ENCODE measurements around the gene SAMD14. TPM values are rescaled to one million over a fixed set of nuclear protein-coding genes. Genes with fewer than 3 reads are reported as not detected.
A peak's percentile ranks its signal among the peaks of the same experiment; 100 is the strongest.

SAMD14 gene
- total RNA-seq, 1 donor from 2014 or later, result 5.8 TPM

DNA sequence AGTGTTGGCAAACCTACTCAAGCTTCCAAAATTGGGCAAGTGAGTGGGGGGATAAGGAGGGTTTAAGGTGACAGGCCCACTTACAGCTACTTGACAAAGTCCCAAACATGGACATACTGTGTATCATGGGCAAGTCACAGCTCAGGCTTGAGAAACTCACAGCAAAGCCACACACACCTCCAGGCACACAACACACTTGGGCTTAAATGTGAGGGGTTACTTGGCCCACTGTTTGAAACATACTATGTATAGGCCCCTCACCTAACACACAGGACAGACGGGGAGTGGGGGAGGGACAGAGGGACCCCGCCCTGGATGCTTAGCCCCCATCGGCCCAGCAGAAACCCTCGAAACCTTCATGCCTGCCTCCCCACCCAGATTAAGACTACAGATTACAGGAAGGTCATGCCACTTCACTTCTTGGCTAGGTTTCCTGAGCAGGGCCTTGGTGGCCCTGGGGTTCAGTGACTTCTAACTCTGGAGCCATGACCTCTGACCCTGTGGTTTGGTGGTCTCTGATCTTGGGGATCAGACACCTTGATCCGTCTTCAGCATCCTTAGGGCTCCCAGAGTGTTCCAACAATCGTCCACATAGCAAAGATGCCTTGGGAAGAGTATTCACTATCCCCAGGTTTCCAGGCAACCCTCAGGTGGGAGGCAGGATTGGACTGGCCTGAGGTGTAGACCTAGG, 2.3 kb upstream of the SAMD14 start:
- DNase-seq, result no peak

DNA sequence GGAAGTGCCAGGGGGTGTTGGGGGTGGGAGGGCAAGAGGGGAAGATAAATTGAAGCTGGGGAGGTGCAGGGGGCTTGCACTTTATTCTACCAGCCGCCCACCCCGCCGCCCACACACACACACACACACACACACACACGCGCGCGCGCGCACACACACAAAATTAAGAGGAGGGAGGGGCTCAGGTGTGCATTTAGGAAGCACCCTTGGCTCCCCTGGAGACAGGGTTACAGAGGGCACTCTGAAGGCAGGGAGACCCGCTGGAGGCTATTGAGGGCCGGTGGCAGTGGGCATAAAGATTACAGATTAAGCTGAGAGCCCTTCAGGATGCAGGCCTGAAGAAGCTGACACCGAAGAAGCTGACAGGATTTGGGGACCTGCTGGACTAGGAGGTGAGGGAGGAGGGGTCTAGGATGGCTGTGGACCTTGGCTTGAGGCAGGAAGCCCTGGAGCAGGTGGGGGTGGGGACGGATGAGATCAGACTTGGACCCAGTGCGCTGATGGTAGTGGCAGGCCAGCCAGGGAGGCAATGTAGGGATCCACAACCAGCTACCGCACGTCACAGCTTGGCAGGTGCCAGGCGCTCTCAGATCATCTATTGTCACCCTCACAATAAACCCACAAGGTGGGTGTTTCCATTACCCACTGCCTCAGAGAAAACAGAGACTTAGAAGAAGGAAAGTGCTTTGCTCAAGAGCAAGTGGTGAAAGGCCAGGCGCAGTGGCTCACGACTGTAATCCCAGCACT, 772 bp upstream of the SAMD14 start:
- DNase-seq, result no peak

DNA sequence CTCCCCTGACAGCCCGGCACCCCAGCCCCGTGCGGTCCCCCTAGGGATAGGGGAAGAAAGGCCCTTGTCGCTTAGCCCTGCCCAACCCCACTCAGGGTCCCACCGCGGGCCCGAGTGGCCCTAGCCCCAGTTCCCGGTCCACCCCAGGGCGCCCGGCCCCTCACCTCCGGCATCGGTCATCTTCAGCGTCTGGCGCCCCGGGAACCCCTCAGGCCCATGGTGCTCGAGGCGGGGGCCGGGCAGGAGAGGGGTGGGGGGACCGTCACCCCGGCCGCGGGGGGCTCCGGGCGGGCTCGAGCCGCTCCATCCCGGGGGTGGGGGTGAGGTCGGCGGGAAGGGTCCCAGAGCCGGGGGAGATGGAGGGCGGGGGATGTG, 620 bp downstream of the SAMD14 start:
- DNase-seq, result no peak

DNA sequence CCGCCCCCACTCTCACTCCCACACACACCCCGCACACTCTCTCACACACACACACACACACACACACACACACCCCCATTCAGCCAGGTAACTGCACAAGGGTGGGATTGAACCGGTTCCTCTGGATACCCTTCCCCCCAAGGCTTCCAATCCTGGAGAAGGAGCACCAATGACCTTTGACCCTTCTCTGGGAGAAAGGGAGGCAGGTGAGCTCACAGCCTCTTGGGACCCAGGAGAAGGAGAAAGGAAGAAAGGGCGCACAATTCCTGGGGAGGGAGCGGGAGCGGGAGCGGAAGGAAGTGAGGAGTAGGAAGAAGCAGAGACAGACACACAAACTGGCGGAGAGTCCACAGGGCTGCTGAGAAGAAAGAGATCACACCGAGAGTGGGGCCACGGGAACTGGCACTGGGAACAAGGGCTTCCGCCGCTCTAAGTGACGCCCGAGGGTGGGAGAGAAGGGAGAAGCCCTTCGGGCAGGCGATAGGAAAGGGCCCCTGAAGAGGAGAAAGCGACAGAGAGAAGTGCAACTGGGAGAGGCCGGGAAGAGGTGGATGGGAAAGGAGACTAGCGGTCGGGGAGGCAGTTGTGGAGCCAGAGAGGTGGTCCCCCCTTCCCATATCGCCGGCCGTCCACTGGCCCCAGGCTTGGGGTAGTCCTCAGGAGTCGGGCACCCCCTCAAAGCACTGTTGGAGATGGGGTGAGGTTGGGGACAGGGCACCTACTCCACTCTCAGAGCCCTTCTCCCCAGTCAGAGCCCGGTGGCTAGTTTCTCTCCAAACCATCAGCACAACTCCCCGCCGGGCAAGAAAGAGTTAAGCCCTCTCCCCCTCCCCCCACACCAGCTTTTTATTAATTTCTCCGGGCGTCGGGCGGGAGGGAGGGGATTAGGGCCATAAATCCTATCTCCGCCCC, 1.3 kb downstream of the SAMD14 start:
- peak; percentile 36 for DNase-seq

DNA sequence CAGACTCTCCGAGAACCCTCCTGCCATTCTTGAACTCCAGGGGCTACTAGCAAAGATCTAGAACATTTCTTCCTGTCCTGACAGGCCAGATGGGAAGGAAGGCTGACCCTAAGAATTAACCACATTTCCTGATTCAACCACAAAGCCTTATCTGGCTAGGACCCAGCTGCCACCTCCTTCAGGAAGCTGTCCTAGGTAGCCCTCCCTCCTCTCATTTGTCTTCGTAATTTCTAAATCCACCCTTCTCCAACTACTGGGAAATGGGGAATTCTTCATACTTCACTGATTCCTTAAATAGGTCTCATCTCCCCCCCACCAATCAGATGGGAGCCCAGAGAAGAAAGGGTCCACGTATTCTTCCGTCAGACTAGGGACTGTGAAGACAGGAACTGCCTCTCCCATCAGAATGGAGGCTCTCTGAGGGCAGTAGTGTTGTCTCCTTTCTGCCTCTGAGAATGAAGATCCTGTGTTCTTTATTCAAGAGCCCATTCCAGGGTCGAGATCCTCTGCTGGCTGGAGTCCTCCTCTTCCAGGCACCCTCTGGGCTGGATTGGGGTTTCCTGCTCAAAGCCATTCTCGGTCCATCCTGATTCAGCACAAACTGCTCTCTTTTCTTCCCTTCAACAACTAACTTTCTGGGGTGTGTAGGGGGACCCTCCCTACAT, 2.1 kb downstream of the SAMD14 start:
- DNase-seq, result peak; percentile 63

DNA sequence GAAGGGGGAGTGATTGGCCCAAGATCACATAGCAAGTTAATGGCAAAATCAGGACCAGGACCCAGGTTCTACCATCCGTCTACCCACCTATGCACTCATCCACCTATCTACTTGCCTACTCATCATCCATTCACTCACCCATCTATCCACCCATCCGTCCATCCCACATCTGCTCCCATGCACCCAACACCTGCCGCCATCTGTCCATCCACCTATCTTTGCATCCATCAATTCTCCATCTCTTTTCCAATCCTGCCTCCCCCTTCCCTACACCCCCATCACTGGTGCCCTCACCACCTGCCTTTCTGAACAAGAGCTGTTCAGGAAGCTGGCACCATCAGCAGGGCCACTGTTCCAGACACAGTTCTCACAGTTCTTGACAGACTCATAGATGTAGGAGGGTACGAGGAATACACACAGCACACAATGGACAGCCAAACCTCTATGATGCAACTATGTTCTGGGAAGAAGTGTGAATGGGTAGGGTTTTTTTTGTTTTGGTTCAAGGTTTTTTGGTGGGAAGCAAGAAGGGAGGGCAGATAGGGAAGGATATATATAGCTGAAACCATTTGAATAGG, 4.5 kb downstream of the SAMD14 start:
- no peak for DNase-seq

DNA sequence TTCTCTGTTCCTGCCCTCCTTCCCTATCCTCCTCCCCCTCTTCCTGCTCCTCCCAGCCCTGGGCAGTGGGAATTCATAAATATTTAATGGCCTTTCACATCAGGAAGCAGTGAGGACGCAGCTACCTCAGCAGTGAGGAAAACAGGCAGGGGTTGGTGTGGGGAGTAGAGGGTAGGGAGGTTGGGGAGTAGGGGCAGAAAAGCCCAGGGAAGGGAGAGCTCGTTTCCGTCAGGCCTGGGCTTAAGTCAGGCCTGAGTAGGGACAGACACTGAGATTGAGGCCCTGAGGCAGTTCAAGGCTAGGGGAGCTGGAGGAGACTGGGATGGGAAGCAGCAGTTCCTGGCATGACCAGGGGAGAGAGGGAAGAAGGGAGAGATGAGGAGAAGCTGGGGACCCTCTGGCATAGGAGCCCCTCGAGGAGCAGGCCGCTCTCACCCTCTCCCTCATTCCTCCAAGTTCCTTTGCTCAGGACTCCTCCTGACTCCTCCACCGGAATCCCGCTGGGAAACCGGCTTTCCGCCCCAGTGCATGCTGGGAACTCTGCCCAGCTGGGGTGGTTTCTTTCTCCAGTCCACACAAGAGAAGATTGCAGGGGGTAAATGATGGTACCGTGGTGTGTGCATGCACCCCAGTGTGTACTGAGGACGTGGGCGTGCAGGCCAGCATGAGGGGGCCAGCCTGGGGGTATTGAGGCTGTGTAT, 6.2 kb downstream of the SAMD14 start:
- no peak for DNase-seq

DNA sequence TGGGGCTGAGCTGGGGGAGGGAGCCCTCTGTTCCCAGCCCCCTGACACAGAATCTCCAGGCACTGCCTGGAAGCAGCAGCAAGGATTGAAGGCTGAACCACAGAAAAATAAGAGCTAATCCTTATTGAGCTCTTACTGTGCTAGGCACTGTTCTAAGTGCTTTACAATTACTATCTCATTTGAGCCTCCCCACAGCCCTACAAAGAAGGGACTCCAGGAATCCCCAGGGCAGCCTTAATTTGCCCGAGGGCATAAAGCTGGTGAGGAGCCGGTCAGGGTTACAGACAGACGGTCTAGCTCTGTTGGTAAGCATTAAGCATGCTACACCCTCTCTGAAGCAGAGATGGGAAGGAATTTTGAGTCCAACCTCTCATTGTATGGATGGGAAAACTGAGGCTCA, 7.0 kb downstream of the SAMD14 start:
- DNase-seq, result no peak

DNA sequence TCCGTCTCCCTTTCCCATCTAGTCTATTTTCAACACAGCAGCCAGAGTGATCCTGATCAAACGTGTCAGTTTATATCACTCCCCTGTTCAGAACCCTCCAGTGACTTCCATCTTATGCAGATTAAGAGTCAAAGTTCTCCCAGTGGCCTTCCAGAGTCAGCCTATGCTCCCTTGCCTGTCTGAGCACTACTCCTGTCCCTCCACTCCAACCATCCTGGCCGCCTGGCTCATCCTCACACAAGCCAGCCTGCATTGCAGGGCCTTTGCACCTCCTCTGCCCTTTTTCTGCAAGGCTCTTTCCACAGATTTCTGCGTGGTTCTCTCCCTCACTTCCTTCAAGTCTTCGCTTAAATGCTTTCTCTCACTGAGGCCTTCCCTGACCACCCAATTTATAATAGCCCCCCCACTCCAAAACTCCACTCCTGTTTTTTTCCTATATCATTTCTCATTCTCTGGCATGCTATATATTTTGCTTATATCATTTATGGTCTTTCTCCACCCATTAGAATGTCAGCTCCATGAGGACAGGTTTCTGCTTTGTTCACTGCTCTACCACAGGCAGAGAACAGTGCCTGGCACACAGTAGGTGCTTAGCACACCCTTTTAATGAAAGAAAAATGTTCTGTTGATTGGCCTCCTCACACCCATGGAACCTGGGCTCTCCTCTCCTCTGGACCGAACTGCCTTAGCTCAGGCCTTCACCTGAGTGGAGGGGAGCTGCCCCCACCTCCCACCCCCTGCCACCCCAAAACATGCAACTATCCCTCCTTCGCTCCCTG, 9.3 kb downstream of the SAMD14 start:
- no peak for DNase-seq

DNA sequence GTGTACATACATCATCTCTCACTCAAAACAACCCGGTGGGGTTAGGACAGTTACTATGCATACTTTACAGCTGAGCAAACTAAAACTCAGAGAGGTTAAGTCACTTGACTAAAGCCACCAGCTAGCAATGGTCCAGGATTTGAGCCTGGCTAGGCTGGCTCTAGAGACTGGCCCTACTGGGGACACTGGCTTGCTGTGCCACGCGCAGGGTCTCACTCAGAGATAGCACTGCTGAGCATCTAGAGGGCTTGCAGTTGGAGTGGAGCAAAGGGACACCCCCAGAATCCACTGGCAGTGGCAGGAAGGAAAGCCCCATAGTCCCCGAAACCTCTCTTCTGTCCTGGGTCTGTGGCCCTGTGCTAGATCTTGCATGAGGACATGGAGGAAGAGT, 11.1 kb downstream of the SAMD14 start:
- DNase-seq, result no peak

DNA sequence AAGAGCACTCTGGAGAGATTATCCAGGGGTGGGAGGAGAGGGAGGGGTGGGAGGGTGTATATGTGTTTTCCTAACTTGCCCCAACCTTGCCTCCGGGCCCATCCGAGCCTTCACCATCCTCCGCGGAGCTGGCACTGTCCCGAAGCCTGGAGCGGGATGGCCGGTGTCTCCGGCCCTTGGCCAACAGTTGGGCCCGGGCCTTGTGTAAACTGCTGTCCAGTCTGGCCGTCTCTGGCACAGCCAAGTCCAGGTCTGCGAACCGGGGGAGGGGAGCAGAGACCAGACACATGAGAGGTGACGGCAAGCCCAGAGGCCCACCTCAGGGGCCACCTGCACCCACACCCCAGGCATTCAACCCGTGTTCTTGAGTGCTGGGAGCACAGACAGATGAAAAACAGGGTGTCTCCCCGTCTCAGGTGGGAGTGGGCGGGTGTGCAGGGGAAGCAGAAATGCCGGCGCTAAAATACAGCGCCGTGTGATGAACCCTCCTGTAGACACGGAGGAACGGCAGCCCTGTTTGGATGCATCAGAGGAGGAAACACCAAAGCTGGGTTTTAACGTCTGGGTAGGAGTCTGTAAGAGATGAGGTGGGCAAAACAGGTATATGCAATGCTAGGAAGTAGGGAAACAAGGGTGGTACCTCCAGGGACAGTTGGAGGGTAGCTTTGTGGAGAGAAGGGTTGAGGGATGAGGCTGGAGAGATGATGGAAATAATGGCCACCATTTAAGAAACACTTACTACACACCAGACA, 11.7 kb downstream of the SAMD14 start:
- DNase-seq, result no peak

DNA sequence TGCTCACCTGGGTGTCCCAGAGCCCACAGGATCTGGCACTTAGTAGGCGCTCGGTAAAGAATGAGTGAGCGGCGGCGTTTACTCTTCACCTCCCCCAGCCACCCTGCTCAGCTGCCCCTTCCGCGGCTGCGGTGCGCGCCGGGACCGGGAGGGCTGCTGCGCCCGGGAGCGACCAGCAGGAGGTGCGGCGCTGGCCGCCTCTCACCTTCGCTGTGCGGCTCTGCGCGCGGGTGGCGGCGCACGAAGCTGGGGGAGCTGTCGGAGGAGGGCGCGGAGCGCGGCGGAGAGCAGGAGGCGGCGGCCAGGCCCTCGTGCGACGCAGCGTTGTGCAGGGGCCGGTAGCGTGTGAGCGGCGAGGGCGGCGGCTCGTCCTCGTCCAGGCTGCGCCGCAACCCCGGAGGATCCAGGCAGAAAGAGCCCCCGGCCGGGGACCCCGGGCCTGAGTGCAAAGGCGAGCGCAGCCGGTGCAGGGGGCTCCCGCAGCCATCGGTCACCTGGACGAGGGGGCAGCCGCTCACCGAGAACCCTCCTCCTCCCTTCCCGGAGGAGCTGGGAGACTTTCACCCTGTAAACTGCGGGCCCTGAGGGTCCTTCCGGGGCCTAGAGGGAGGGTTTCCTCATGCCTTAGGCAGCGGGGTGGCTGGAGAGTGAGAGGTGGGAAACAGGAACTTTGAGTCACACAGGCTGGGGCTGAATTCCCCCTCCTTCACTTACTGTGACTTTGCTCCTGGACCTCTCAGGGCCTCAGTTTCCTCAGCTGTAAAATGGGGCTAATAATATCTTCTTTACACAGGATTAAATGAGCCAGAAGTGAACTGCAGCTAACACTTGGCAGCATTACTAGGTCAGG, 12.5 kb downstream of the SAMD14 start:
- peak; percentile 78 for DNase-seq

DNA sequence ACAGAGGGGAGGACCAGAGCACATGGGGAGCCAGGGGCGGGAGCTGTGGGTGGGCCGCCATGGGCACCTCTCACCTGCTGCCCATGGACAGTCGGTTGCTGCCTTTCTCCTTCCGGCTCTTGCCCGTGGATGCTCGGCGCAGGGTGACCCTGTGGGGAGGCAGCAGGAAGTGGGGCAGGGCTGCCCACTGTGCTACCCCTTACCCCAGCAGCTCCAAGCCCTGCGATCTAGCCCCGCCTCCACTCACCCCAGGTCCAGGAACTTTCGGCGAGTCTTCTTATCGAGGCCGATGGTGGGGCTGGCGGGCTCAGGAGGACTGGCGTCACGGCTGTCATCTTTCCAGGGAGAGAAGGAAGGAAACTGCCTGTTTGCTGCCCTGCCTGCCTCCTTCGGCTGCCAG, 14.2 kb downstream of the SAMD14 start:
- no peak for DNase-seq

DNA sequence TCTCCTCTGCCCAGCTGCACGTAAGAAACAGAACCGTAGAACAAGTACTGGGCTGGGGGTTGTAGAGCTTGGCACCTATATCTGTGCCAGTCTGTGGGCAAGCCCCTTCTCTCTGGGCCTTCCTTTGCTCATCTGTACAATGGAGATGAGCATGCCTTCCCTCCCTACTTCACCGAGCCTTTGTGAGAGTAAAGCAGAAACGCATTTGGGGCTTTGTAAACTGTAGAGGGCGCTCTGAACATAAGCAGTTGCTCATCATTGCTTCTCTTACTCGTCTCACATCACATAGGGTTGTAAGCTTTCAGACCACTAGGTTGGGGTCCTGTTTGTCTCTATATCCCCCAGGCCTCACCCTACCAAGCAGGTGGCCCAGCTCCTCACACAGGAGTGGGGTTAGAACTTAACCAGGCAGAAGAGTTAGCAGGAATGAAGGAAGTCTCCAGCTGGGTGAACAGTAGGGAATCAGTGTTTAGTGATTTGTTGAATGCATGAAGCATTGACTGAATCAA, 15.1 kb downstream of the SAMD14 start:
- peak; percentile 83 for DNase-seq

DNA sequence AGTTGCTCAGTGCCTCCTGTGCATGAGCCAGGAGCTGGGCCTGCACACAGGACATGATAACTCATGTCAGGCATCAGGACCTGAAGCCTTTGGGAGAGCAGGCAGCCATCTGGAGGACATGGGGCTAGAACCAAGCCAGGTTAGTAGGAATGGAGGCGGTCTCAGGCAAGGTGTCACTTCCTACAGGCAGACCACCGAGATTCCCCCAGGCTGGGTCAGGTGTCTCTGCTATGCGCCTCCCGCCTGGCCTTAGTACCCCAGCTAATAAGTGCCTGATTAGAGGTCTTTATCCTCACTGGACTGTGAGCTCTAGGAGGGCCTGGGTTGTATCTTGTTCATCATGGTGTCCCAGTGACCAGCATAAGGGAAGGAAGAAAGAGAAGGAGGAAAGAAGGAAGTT, 15.6 kb downstream of the SAMD14 start:
- DNase-seq, result no peak

DNA sequence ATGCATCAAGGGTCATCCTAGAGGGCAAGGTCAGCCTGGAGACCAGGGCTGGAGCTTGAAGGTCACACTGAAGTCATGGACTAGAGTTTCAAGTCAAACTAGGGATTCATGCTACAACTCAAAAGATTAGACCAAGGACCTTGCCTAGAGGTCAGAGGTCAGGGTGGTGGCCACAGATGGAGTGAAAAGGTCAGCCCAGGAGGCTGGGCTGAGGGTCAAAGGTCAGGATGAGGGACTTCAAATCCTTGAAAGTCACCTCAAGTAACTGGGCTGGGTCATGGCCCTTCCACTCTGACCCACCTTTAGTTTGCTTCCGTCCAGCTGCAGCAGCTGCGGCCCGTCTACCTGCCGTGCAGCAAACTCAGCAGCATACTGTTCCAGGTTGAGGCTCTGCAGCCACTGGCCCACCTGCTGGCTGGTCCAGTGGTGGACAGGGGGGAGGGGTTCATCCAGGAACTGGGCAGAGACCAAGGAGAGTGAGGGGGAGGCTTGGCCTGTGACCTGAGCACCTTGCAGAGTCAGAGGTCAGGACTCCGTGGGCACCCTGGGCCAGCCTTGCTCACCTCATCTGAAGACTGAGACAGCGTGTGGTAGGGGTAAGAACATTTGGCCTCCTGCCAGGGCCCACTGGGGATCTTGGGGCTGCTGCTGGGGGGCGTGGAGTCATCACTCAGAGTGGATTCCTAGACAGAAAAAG, 16.2 kb downstream of the SAMD14 start:
- DNase-seq, result no peak

DNA sequence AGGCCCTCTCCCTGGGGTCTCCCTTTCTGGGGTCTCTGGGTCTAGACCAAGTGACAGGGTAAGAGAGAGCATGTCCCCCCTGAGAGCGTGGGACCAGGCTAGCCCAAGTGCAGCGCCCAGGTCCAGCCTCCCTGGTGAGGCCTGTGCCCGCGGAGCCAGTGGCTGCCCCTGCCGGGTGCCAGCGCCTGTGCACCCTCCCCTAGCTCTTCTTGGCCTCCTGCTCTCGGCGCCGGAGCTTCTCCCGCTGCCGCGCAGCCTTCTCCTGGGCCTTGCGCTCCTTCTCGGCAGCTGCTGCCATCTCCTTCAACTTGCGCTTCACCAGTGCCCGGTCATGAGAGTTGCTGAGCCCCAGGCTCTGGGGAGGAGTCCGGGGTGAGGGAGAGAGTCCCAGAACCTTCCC, 17.3 kb downstream of the SAMD14 start:
- no peak for DNase-seq

Measured in dermis blood vessel endothelial cell (primary cell).